HG02870 (cell line): Measurements from ENCODE around the gene ANO10.
A peak's percentile ranks its signal among the peaks of the same experiment; 100 is the strongest.
"Not testable (repeated sequence)": the region's sequence is repeated elsewhere in the genome, so short reads cannot be mapped to it uniquely, and the experiment has no call there.

Experiments used
- ATAC-seq: cut with Tn5 transposase; IDR thresholded peaks from one replicate; pipeline ENCODE4 v1.9.1; 2021; ENCODE audit warnings: mild to moderate bottlenecking, moderate library complexity; ENCODE audit not compliant: unreplicated experiment

ANO10 gene

GRCh38 chr3:43621656-43622432, at the start of gene ANO10:
Gene ANO10, minus strand, starts transcription at chr3:43622011. Its CDS starts 16,159 bp downstream, at chr3:43605852.
- peak; percentile 89 for ATAC-seq

- ATAC-seq: no peak
These were observed 49.1 kb upstream of the ANO10 start for GRCh38 chr3:43670635-43671522.

GRCh38 chr3:43665011-43665410, 43.2 kb upstream of the ANO10 start:
- ATAC-seq: not testable (repeated sequence)

DNA sequence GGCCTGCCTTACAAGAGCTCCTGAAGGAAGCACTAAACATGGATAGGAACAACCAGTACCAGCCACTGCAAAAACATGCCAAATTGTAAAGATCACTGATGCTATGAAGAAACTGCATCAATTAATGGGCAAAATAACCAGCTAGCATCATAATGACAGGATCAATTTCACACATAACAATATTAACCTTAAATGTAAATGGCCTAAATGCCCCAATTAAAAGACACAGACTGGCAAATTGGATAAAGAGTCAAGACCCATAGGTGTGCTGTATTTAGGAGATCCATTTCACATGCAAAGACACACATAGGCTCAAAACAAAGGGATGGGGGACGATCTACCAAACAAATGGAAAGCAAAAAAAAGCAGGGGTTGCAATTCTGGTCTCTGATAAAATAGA, 39.6 kb upstream of the ANO10 start:
- not testable (repeated sequence) for ATAC-seq

DNA sequence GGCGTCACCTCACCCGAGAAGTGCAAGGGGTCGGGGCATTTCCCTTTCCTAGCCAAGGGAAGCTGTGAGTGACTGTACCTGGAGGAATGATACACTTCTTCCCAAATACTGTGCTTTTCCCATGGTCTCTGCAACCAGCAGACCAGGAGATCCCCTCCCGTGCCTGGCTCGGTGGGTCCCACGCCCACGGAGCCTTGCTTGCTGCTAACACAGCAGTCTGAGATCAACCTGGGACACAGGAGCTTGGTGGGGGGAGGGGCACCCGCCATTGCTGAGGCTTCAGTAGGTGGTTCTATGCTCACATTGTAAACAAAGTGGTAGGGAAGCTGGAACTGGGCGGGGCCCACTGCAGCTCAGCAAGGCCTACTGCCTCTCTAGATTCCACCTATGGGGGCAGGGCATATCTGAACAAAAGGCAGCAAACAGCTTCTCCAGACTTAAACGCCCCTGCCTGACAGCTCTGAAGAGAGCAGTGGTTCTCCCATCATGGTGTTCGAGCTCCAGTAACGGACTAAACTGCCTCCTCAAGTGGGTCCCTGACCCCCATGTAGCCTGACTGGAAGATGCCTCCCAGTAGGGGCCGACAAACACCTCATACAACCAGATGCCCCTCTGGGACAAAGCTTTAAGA, 37.6 kb upstream of the ANO10 start:
- no peak for ATAC-seq

DNA sequence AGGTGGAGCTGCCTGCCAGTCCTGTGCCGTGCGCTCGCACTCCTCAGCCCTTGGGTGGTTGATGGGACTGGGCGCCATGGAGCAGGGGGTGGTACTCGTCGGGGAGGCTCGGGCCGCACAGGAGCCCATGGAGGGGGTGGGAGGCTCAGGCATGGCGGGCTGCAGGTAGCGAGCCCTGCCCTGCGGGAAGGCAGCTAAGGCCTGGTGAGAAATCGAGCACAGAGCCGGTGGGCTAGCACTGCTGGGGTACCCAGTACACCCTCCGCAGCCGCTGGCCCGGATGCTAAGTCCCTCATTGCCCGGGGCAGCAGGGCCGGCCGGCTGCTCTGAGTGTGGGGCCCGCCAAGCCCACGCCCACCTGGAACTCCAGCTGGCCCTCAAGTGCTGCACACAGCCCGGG, 34.6 kb upstream of the ANO10 start:
- ATAC-seq: not testable (repeated sequence)

- no peak for ATAC-seq
These were observed 28.5 kb upstream of the ANO10 start for GRCh38 chr3:43650345-43650744.

DNA sequence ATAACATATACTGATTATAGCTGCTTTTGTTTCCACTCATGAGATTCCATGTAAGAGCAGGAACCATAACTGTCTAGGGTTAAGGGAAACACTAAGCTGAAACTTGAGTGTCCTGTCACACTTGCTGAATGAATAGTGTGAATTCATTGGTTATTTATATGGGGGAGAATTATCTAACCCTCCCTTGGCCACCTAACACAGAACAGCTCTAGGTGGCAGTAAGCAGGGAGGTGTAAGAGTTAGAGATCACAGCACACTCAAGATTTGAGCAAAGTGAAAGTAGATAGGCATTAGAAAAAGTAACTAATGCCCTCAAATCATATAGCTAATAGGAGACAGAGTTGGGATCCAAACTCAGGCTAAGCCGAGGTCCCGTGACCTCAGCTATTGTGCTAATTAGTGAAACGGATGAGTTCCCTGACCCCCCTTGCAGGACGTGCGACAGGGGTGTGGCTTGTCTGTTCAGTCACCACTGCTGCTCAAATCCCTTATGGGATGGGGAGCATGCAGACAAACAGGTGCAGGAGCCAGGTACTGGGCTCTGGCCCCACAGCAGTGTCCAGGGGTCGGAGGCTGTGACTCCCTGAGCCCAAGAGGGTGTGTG, 27.7 kb upstream of the ANO10 start:
- ATAC-seq: no peak

DNA sequence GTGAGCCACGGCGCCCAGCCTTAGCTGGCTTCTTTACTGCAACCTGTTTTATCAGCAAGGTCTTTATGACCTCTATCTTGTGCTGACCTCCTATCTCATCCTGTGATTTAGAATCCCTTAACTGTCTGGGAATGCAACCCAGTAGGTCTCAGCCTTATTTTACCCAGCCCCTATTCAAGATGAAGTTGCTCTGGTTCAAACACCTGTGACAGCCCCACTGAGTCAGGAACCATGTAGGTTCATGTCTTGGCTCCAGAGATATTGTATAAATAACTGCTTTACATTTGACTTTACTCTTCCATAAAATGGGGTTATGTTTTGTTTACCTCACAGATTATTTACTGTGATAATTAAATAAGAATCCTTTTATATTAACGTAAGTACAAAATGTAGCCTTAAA, 27.1 kb upstream of the ANO10 start:
- ATAC-seq: no peak

GRCh38 chr3:43647331-43648166, 25.7 kb upstream of the ANO10 start:
- no peak for ATAC-seq

- no peak for ATAC-seq
These were observed 22.6 kb upstream of the ANO10 start for GRCh38 chr3:43644443-43644842.

- ATAC-seq: no peak
These were observed 19.7 kb upstream of the ANO10 start for GRCh38 chr3:43641306-43642114.

- ATAC-seq: no peak
These were observed 18.9 kb upstream of the ANO10 start for GRCh38 chr3:43640681-43641080.

DNA sequence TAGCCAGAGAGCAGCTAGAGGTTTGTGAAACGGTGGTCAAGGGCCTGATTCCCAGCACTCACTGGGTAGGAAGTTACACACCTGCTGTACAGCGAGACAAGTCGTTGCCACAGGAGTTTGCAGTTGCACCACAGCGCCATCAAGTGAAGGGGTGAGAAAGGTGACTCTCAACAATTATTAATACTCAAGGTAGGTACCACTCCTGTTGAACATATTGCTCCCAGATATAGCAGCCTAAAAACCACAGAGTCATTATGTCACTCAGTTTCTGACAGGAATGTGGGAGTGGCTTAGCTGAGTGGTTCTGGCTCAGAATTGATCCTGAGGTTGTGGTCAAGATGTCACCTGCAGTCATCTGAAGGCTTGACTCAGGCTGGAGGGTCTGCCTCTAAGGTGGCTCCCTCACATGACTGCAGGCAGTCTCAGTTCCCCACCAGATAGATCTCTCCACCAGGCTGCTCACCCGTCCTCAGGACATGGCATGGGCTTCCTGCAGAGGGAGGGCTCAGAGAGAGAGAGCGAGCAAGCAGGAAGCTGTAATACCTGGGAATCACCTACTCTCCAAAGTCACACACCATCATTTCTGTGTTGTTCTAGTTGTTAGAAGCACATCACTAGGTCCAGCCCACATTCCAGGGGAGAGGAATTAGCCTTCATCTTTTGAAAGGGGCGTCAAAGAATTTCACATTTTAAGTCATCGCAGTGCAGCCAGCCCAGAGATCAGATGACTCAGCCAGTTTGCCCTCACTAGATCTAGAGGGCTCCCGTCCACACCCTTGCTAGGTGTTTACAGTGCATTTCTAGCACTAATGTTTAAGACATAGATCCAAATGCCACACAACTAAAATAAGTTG, 17.0 kb upstream of the ANO10 start:
- no peak for ATAC-seq

GRCh38 chr3:43637702-43638101, 15.9 kb upstream of the ANO10 start:
- no peak for ATAC-seq

DNA sequence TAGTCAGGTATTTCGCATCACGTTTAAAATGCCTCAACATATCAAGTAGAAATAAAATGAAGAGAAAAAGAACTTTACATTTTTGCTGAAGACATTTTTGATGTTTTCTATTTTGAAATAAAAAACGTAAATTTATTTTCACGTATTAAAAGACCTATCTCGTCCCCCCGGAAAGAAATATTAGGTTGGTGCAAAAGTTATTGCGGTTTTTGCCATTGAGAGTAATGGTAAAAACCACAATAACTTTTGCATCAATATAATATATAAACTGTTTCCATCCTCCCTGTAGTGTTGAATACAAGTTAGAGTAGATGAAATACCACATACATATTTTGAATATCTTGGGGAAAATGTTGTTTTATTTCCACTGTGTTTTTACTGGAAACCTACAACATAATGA, 11.2 kb upstream of the ANO10 start:
- no peak for ATAC-seq

DNA sequence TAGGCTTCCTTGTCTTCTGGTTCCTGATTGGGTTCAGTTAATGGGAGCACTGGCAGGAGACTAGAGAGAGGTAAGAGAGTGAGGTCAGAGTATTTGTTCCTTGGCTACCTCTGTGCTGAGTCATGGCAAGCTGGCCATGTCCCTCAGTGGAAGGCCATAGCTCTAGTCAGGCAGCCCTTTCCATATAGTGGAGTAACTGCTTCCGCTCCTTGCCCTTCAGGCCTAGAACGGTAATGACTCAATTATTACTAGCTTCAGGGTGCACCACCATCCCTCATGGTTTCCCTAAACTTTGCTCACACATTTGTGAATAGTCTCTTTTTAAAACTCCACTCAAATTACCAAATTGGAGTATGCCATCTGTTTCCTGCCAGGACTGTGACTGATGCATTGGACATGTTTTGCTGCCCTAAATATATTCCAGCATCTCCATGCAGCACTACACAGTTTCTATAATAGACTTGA, 10.5 kb upstream of the ANO10 start:
- no peak for ATAC-seq

- ATAC-seq: no peak
These were observed 7.9 kb upstream of the ANO10 start for GRCh38 chr3:43629741-43630140.
